GM21423 (cell line): ENCODE data around the gene PPP6R2.
"Not testable (repeated sequence)": the region's sequence is repeated elsewhere in the genome, so short reads cannot be mapped to it uniquely, and the experiment has no call there.

Source experiments
- ATAC-seq: cut with Tn5 transposase; IDR thresholded peaks from one replicate; pipeline ENCODE4 v1.9.1; 2021; ENCODE audit warnings: mild to moderate bottlenecking, moderate library complexity; ENCODE audit not compliant: unreplicated experiment

Gene PPP6R2

GRCh38 chr22:50422961-50423815 is 80.1 kb downstream of the PPP6R2 start:
- ATAC-seq = no peak

GRCh38 chr22:50423956-50424355 is 80.8 kb downstream of the PPP6R2 start:
- no peak for ATAC-seq

- no peak for ATAC-seq
Measured at GRCh38 chr22:50425179-50425916, 82.2 kb downstream of the PPP6R2 start.

GRCh38 chr22:50432131-50432876 is 89.2 kb downstream of the PPP6R2 start:
- ATAC-seq = no peak

- ATAC-seq = not testable (repeated sequence)
Measured at GRCh38 chr22:50432877-50433510, 89.9 kb downstream of the PPP6R2 start.

GRCh38 chr22:50434849-50435248 is 91.7 kb downstream of the PPP6R2 start:
- no peak for ATAC-seq

- ATAC-seq = no peak
Measured at GRCh38 chr22:50435291-50436014, 92.3 kb downstream of the PPP6R2 start.

- no peak for ATAC-seq
Measured at GRCh38 chr22:50436015-50436830, 93.1 kb downstream of the PPP6R2 start.

GRCh38 chr22:50436841-50437341 is 93.8 kb downstream of the PPP6R2 start:
- no peak for ATAC-seq

- ATAC-seq = no peak
Measured at GRCh38 chr22:50437511-50438304, 94.6 kb downstream of the PPP6R2 start.

- ATAC-seq = no peak
Measured at GRCh38 chr22:50438305-50439275, 95.5 kb downstream of the PPP6R2 start.

GRCh38 chr22:50439314-50439870 is 96.3 kb downstream of the PPP6R2 start:
- no peak for ATAC-seq

GRCh38 chr22:50439871-50440331 is 96.8 kb downstream of the PPP6R2 start:
- no peak for ATAC-seq

GRCh38 chr22:50440544-50441249 is 97.6 kb downstream of the PPP6R2 start:
- no peak for ATAC-seq

GRCh38 chr22:50441428-50441993 is 98.4 kb downstream of the PPP6R2 start:
- ATAC-seq = no peak

GRCh38 chr22:50443197-50443596 is 100.1 kb downstream of the PPP6R2 start:
- ATAC-seq = no peak
